KOPT-K1 (cell line): ENCODE results near the gene PARD3.
"Not testable (repeated sequence)": the region's sequence is repeated elsewhere in the genome, so short reads cannot be mapped to it uniquely, and the experiment has no call there.

Source experiments
- H3K27ac ChIP-seq: fragments of 200-600 bp; sonication (generic); 2 replicates; pipeline ENCODE4 v1.5.1; 2016; ENCODE audit warnings: antibody characterized with exemption, mild to moderate bottlenecking, low read depth, low read length; ENCODE audit not compliant: poor library complexity, severe bottlenecking
- H3K36me3 ChIP-seq: fragments of 200-600 bp; sonication (generic); 2 replicates; pipeline ENCODE4 v1.5.1; 2017; ENCODE audit warnings: antibody characterized with exemption, mild to moderate bottlenecking, low read length, moderate library complexity; ENCODE audit not compliant: insufficient read depth
- H3K9me3 ChIP-seq: fragments of 200-600 bp; sonication (generic); 2 replicates; pipeline ENCODE4 v1.5.1; 2017; ENCODE audit warnings: antibody characterized with exemption, low read length, mild to moderate bottlenecking; ENCODE audit not compliant: insufficient read depth, poor library complexity, severe bottlenecking

The PARD3 gene

GRCh38 chr10:34717429-34717828, 97.7 kb downstream of the PARD3 start:
- no peak overlapping the region for H3K27ac ChIP-seq
- H3K9me3 ChIP-seq: no peaks in the 10 kb centered on the region
- H3K36me3 ChIP-seq: no peaks in the 10 kb centered on the region

GRCh38 chr10:34716958-34717357, 98.1 kb downstream of the PARD3 start:
- H3K27ac ChIP-seq: no peak overlapping the region
- H3K9me3 ChIP-seq: no peaks in the 10 kb centered on the region
- H3K36me3 ChIP-seq: no peaks in the 10 kb centered on the region

- Histone ChIP-seq H3K27ac (no peak overlapping the region), H3K9me3 (no peaks in the 10 kb centered on the region), H3K36me3 (no peaks in the 10 kb centered on the region)
Measured at GRCh38 chr10:34716234-34716633, 98.9 kb downstream of the PARD3 start.

- no peaks in the 10 kb centered on the region for H3K36me3 ChIP-seq
- H3K9me3 ChIP-seq: no peaks in the 10 kb centered on the region
- H3K27ac ChIP-seq: no peak overlapping the region
Measured at GRCh38 chr10:34715511-34716187, 99.4 kb downstream of the PARD3 start.

GRCh38 chr10:34713875-34714274, 101.2 kb downstream of the PARD3 start:
- no peak overlapping the region for H3K27ac ChIP-seq
- no peaks in the 10 kb centered on the region for H3K36me3 ChIP-seq

GRCh38 chr10:34711500-34711899, 103.6 kb downstream of the PARD3 start:
- H3K9me3 ChIP-seq: no peaks in the 10 kb centered on the region
- H3K27ac ChIP-seq: no peak overlapping the region
- no peaks in the 10 kb centered on the region for H3K36me3 ChIP-seq

More at GRCh38 chr10:34713875-34714274, 101.2 kb downstream of the PARD3 start:
- H3K9me3 ChIP-seq: no peaks in the 10 kb centered on the region

GRCh38 chr10:34710391-34710751, 104.7 kb downstream of the PARD3 start:
- no peak overlapping the region for H3K27ac ChIP-seq
- no peaks in the 10 kb centered on the region for H3K36me3 ChIP-seq
- no peaks in the 10 kb centered on the region for H3K9me3 ChIP-seq

- no peaks in the 10 kb centered on the region for H3K36me3 ChIP-seq
- no peak overlapping the region for H3K27ac ChIP-seq
- no peaks in the 10 kb centered on the region for H3K9me3 ChIP-seq
Measured at GRCh38 chr10:34709637-34710390, 105.3 kb downstream of the PARD3 start.

- Histone ChIP-seq H3K27ac (no peak overlapping the region), H3K9me3 (no peaks in the 10 kb centered on the region), H3K36me3 (no peaks in the 10 kb centered on the region)
Measured at GRCh38 chr10:34707656-34708055, 107.4 kb downstream of the PARD3 start.

GRCh38 chr10:34706992-34707391, 108.1 kb downstream of the PARD3 start:
- H3K27ac ChIP-seq, H3K36me3 ChIP-seq, H3K9me3 ChIP-seq: not testable (repeated sequence)

GRCh38 chr10:34706147-34706546, 108.9 kb downstream of the PARD3 start:
- Histone ChIP-seq H3K27ac (no peak overlapping the region), H3K9me3 (no peaks in the 10 kb centered on the region), H3K36me3 (no peaks in the 10 kb centered on the region)

GRCh38 chr10:34705563-34705962, 109.5 kb downstream of the PARD3 start:
- no peaks in the 10 kb centered on the region for H3K36me3 ChIP-seq
- no peak overlapping the region for H3K27ac ChIP-seq
- no peaks in the 10 kb centered on the region for H3K9me3 ChIP-seq

GRCh38 chr10:34704526-34705184, 110.4 kb downstream of the PARD3 start:
- Histone ChIP-seq H3K36me3 (no peaks in the 10 kb centered on the region), H3K9me3 (no peaks in the 10 kb centered on the region), H3K27ac (no peak overlapping the region)

- Histone ChIP-seq H3K27ac (no peak overlapping the region), H3K9me3 (no peaks in the 10 kb centered on the region), H3K36me3 (no peaks in the 10 kb centered on the region)
Measured at GRCh38 chr10:34702982-34703381, 112.1 kb downstream of the PARD3 start.

- Histone ChIP-seq H3K27ac (no peak overlapping the region), H3K9me3 (no peaks in the 10 kb centered on the region), H3K36me3 (no peaks in the 10 kb centered on the region)
Measured at GRCh38 chr10:34702093-34702937, 112.8 kb downstream of the PARD3 start.
